Ishikawa (cell line): ENCODE results near the gene CD4.

Source experiments
- CEBPB ChIP-seq: IDR thresholded peaks from 2 replicates; pipeline ENCODE4 v1.6.1; 2012
- CREB1 ChIP-seq: IDR thresholded peaks from 2 replicates; pipeline ENCODE4 v1.6.1; 2012; ENCODE audit warnings: low read depth
- EGR1 ChIP-seq: IDR thresholded peaks from 2 replicates; pipeline ENCODE4 v1.6.1; 2012
- EP300 ChIP-seq: IDR thresholded peaks from 2 replicates; pipeline ENCODE4 v1.6.1; 2012; ENCODE audit warnings: borderline replicate concordance
- FOXM1 ChIP-seq: IDR thresholded peaks from 2 replicates; pipeline ENCODE4 v1.6.1; 2012; ENCODE audit warnings: low read depth, borderline replicate concordance
- NFIC ChIP-seq: IDR thresholded peaks from 2 replicates; pipeline ENCODE4 v1.6.1; 2012
- RAD21 ChIP-seq: IDR thresholded peaks from 2 replicates; pipeline ENCODE4 v1.6.1; 2012; ENCODE audit warnings: low read depth
- TAF1 ChIP-seq: IDR thresholded peaks from 2 replicates; pipeline ENCODE4 v1.6.1; 2012; ENCODE audit warnings: low read depth, mild to moderate bottlenecking
- TCF12 ChIP-seq: IDR thresholded peaks from 2 replicates; pipeline ENCODE4 v1.6.1; 2012; ENCODE audit warnings: low read depth
- TEAD4 ChIP-seq: IDR thresholded peaks from 2 replicates; pipeline ENCODE4 v1.6.1; 2012
- YY1 ChIP-seq: IDR thresholded peaks from 2 replicates; pipeline ENCODE4 v1.6.1; 2012; ENCODE audit warnings: low read depth
- TF ChIP-seq, protein P1 (sequence below): IDR thresholded peaks from 2 replicates; pipeline ENCODE4 v1.6.1; 2012
- TF ChIP-seq, protein P2 (sequence below): IDR thresholded peaks from 2 replicates; pipeline ENCODE4 v1.6.1; 2012
- TF ChIP-seq, protein P3 (sequence below): IDR thresholded peaks from 2 replicates; pipeline ENCODE4 v1.6.1; 2012; ENCODE audit warnings: low read depth, mild to moderate bottlenecking

DNA sequence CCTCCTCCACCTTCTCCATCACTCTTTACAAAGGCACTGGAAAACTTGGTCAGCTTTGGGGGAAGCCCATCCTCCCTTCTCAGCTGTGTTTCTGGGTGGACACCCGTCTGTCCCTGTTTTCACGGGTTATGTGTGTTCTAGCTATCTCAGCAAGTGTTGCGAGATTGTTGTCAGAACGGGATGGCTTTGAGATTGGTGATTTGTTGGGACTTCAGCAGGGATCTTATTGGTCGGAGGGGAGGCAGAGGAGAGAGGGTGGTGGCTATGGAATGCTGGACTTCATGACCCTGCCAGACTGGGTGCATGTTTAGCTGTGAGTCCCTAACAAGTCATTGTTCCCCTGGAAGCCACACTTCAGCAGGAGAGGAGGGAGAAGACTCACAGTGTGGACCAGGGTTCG is 64.7 kb downstream of the CD4 start:
- TF ChIP-seq RAD21 (no peak), FOXM1 (no peak), TAF1 (no peak), TCF12 (no peak), EP300 (no peak), EGR1 (no peak), TEAD4 (no peak), YY1 (no peak), NFIC (no peak), CEBPB (no peak), CREB1 (no peak)
- TF ChIP-seq, protein P1, sequence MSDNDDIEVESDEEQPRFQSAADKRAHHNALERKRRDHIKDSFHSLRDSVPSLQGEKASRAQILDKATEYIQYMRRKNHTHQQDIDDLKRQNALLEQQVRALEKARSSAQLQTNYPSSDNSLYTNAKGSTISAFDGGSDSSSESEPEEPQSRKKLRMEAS = no peak
- TF ChIP-seq, protein P2, sequence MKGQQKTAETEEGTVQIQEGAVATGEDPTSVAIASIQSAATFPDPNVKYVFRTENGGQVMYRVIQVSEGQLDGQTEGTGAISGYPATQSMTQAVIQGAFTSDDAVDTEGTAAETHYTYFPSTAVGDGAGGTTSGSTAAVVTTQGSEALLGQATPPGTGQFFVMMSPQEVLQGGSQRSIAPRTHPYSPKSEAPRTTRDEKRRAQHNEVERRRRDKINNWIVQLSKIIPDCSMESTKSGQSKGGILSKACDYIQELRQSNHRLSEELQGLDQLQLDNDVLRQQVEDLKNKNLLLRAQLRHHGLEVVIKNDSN = no peak
- TF ChIP-seq, protein P3, sequence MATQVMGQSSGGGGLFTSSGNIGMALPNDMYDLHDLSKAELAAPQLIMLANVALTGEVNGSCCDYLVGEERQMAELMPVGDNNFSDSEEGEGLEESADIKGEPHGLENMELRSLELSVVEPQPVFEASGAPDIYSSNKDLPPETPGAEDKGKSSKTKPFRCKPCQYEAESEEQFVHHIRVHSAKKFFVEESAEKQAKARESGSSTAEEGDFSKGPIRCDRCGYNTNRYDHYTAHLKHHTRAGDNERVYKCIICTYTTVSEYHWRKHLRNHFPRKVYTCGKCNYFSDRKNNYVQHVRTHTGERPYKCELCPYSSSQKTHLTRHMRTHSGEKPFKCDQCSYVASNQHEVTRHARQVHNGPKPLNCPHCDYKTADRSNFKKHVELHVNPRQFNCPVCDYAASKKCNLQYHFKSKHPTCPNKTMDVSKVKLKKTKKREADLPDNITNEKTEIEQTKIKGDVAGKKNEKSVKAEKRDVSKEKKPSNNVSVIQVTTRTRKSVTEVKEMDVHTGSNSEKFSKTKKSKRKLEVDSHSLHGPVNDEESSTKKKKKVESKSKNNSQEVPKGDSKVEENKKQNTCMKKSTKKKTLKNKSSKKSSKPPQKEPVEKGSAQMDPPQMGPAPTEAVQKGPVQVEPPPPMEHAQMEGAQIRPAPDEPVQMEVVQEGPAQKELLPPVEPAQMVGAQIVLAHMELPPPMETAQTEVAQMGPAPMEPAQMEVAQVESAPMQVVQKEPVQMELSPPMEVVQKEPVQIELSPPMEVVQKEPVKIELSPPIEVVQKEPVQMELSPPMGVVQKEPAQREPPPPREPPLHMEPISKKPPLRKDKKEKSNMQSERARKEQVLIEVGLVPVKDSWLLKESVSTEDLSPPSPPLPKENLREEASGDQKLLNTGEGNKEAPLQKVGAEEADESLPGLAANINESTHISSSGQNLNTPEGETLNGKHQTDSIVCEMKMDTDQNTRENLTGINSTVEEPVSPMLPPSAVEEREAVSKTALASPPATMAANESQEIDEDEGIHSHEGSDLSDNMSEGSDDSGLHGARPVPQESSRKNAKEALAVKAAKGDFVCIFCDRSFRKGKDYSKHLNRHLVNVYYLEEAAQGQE = no peak
